IMR-90 (cell line): ENCODE results near the gene CXCL1. TPM values are rescaled to one million over a fixed set of nuclear protein-coding genes. Genes with fewer than 3 reads are reported as not detected.

ENCODE experiments used
- ATAC-seq: fragments of 200-7000 bp; cut with Tn5 transposase; 2 replicates; pipeline ENCODE4 v1.9.1; 2020; ENCODE audit warnings: low read depth, mild to moderate bottlenecking, moderate library complexity
- BruUV-seq: library from RNA; stranded (reverse); fragments of 400-500 nt; replicated peaks from 2 replicates; lab custom pipeline; 2021; lab: Mats Ljungman, UMichigan
- CTCF ChIA-PET: fragments of 300-600 bp; formaldehyde crosslinking; extraction: SDS; loops from one replicate; lab custom pipeline; 2021; ENCODE audit warnings: antibody characterized with exemption; lab: Yijun Ruan, JAX
- POLR2A ChIA-PET: fragments of 300-600 bp; sonication (Branson Sonifier 250); formaldehyde crosslinking; loops from one replicate; lab custom pipeline; 2022; ENCODE audit warnings: antibody characterized with exemption; ENCODE audit not compliant: unreplicated experiment; lab: Charles Lee
- DNase-seq: peaks from one replicate; pipeline ENCODE4 v3.0.0; 2013
- H2AFZ ChIP-seq: replicated peaks from 2 replicates; pipeline ENCODE3; 2013; ENCODE audit warnings: low read length, mild to moderate bottlenecking; ENCODE audit not compliant: poor library complexity
- H2AK5ac ChIP-seq: 2 replicates; pipeline ENCODE4 v1.6.1; 2013; ENCODE audit warnings: low read depth, low read length, inconsistent platforms
- H2AK9ac ChIP-seq: replicated peaks from 2 replicates; pipeline ENCODE3; 2013; ENCODE audit warnings: mild to moderate bottlenecking, low read depth, low read length, moderate library complexity; ENCODE audit not compliant: poor library complexity
- H2BK120ac ChIP-seq: 2 replicates; pipeline ENCODE4 v1.6.1; 2013; ENCODE audit warnings: low read depth, low read length, inconsistent platforms
- H2BK15ac ChIP-seq: 3 replicates; pipeline ENCODE4 v1.6.1; 2013; ENCODE audit warnings: low read depth, low read length, inconsistent platforms
- H2BK20ac ChIP-seq: 2 replicates; pipeline ENCODE4 v1.6.1; 2013; ENCODE audit warnings: low read depth, mild to moderate bottlenecking, inconsistent platforms, low read length, moderate library complexity
- H2BK5ac ChIP-seq: 2 replicates; pipeline ENCODE4 v1.6.1; 2013; ENCODE audit warnings: mild to moderate bottlenecking, low read depth, low read length, inconsistent platforms; ENCODE audit not compliant: poor library complexity, severe bottlenecking
- H3K14ac ChIP-seq: replicated peaks from 2 replicates; pipeline ENCODE4 v1.6.1; 2013; ENCODE audit warnings: low read depth, low read length, inconsistent platforms
- H3K18ac ChIP-seq: 2 replicates; pipeline ENCODE4 v1.6.1; 2013; ENCODE audit warnings: low read depth, low read length, control low read depth
- H3K23ac ChIP-seq: 2 replicates; pipeline ENCODE4 v1.6.1; 2013; ENCODE audit warnings: low read depth, low read length, inconsistent platforms
- H3K27ac ChIP-seq: 2 replicates; pipeline ENCODE4 v1.5.1; 2013; ENCODE audit warnings: mild to moderate bottlenecking, control low read depth, low read length; ENCODE audit not compliant: insufficient read depth
- H3K27me3 ChIP-seq: 2 replicates; pipeline ENCODE4 v1.6.1; 2013; ENCODE audit warnings: low read length; ENCODE audit not compliant: control insufficient read depth, insufficient read depth
- H3K36me3 ChIP-seq: 2 replicates; pipeline ENCODE4 v1.6.1; 2013; ENCODE audit warnings: low read length, mixed read lengths; ENCODE audit not compliant: control insufficient read depth, insufficient read depth
- H3K4ac ChIP-seq: 2 replicates; pipeline ENCODE4 v1.6.1; 2013; ENCODE audit warnings: low read depth, low read length, inconsistent platforms
- H3K4me1 ChIP-seq: 2 replicates; pipeline ENCODE4 v1.6.1; 2013; ENCODE audit warnings: low read length, mixed read lengths; ENCODE audit not compliant: control insufficient read depth, insufficient read depth
- H3K4me2 ChIP-seq: 2 replicates; pipeline ENCODE4 v1.6.1; 2013; ENCODE audit warnings: low read depth, mild to moderate bottlenecking, control low read depth, low read length, moderate library complexity
- H3K4me3 ChIP-seq: 2 replicates; pipeline ENCODE4 v1.5.1; 2013; ENCODE audit warnings: low read depth, mild to moderate bottlenecking, control low read depth, low read length, moderate library complexity; ENCODE audit not compliant: insufficient read depth
- H3K56ac ChIP-seq: 2 replicates; pipeline ENCODE4 v1.6.1; 2013; ENCODE audit warnings: low read length, inconsistent platforms; ENCODE audit not compliant: insufficient read depth; ENCODE audit errors: extremely low read depth
- H3K79me1 ChIP-seq, 2 experiments: 2 replicates each; pipeline ENCODE4 v1.6.1; 2013; ENCODE audit warnings: low read length in 2 of 2, inconsistent platforms in 1 of 2, low read depth in 1 of 2
- H3K9ac ChIP-seq: 2 replicates; pipeline ENCODE4 v1.6.1; 2013; ENCODE audit warnings: low read depth, low read length, control low read depth
- H3K9me1 ChIP-seq: 2 replicates; pipeline ENCODE4 v1.6.1; 2013; ENCODE audit warnings: low read length, inconsistent platforms; ENCODE audit not compliant: insufficient read depth
- H3K9me3 ChIP-seq: 2 replicates; pipeline ENCODE4 v1.6.1; 2013; ENCODE audit warnings: low read length; ENCODE audit not compliant: control insufficient read depth, insufficient read depth
- H4K20me1 ChIP-seq: 2 replicates; pipeline ENCODE4 v1.6.1; 2013; ENCODE audit warnings: low read length, inconsistent platforms; ENCODE audit not compliant: insufficient read depth
- H4K5ac ChIP-seq: 2 replicates; pipeline ENCODE4 v1.6.1; 2013; ENCODE audit warnings: mild to moderate bottlenecking, low read depth, low read length, control low read depth
- H4K8ac ChIP-seq, 2 experiments: 2 replicates each; pipeline ENCODE4 v1.6.1; 2013; ENCODE audit warnings: low read depth in 2 of 2, low read length in 2 of 2, control low read depth in 1 of 2, inconsistent platforms in 1 of 2
- H4K91ac ChIP-seq: 2 replicates; pipeline ENCODE4 v1.6.1; 2013; ENCODE audit warnings: low read depth, low read length, inconsistent platforms; ENCODE audit not compliant: insufficient read depth
- BHLHE40 ChIP-seq: fragments of 150-350 bp; IDR thresholded peaks from 2 replicates; pipeline ENCODE4 v1.6.1; 2016; ENCODE audit warnings: mild to moderate bottlenecking, low read depth, low read length
- CEBPB ChIP-seq: IDR thresholded peaks from 2 replicates; pipeline ENCODE4 v1.6.1; 2012; ENCODE audit warnings: low read depth, low read length, improper control_type of control experiment
- CHD1 ChIP-seq: IDR thresholded peaks from 2 replicates; pipeline ENCODE4 v1.6.1; 2012; ENCODE audit warnings: low read depth, low read length, improper control_type of control experiment
- FOS ChIP-seq: fragments of 150-350 bp; IDR thresholded peaks from 2 replicates; pipeline ENCODE4 v1.6.1; 2016; ENCODE audit warnings: low read depth, low read length
- MAZ ChIP-seq: IDR thresholded peaks from 2 replicates; pipeline ENCODE4 v1.6.1; 2012; ENCODE audit warnings: low read depth, mild to moderate bottlenecking, low read length, improper control_type of control experiment, moderate library complexity, borderline replicate concordance
- MXI1 ChIP-seq: IDR thresholded peaks from 2 replicates; pipeline ENCODE4 v1.6.1; 2012; ENCODE audit warnings: low read depth, mild to moderate bottlenecking, low read length, moderate library complexity, borderline replicate concordance
- NFE2L2 ChIP-seq: fragments of 150-350 bp; IDR thresholded peaks from 2 replicates; pipeline ENCODE4 v1.6.1; 2016; ENCODE audit warnings: low read depth, mild to moderate bottlenecking, low read length
- POLR2A ChIP-seq: IDR thresholded peaks from 2 replicates; pipeline ENCODE4 v1.6.1; 2012; ENCODE audit warnings: mild to moderate bottlenecking, low read depth, low read length
- RAD21 ChIP-seq: IDR thresholded peaks from 2 replicates; pipeline ENCODE4 v1.6.1; 2012; ENCODE audit warnings: low read length, improper control_type of control experiment
- RCOR1 ChIP-seq: IDR thresholded peaks from 2 replicates; pipeline ENCODE4 v1.6.1; 2012; ENCODE audit warnings: mild to moderate bottlenecking, low read length, improper control_type of control experiment; ENCODE audit not compliant: insufficient replicate concordance
- SMC3 ChIP-seq: fragments of 150-350 bp; IDR thresholded peaks from 2 replicates; pipeline ENCODE4 v1.6.1; 2016; ENCODE audit warnings: low read depth, mild to moderate bottlenecking, antibody characterized with exemption, low read length, moderate library complexity
- dilution Hi-C: fragments of 300-500 bp; cut with HindIII; formaldehyde crosslinking; loops from one replicate; pipeline ENCODE4 v1.14.3; 2018; ENCODE audit warnings: low sequenced_read_pairs; ENCODE audit not compliant: unreplicated experiment
- in situ Hi-C: fragments of 300-500 bp; cut with MboI; formaldehyde crosslinking; loops from 3 replicates; pipeline ENCODE4 v1.14.3; 2019; ENCODE audit warnings: low sequenced_read_pairs, inconsistent platforms, mixed read lengths
- intact Hi-C: fragments of 100-400 bp; cut with micrococcal nuclease; formaldehyde crosslinking; loops from 2 replicates; pipeline ENCODE4 v1.10.0; 2022
- polyA plus RNA-seq, 3 experiments: library from polyadenylated mRNA; depleted of rRNA; stranded (reverse); fragments of >200 nt; gene quantifications; 2 replicates each; pipeline ENCODE4 v1.2.3, GENCODE V29; 2012; ENCODE audit warnings: low replicate concordance in 1 of 3
- total RNA-seq: library from RNA; depleted of rRNA; stranded (reverse); fragments of >200 nt; gene quantifications from 2 replicates; pipeline ENCODE4 v1.2.3, GENCODE V29; 2012
- TF ChIP-seq, protein P1 (sequence below): fragments of 150-350 bp; IDR thresholded peaks from 2 replicates; pipeline ENCODE4 v1.6.1; 2017; ENCODE audit warnings: mild to moderate bottlenecking, antibody characterized with exemption, low read length, low read depth
- TF ChIP-seq, protein P2 (sequence below): fragments of 150-350 bp; IDR thresholded peaks from 2 replicates; pipeline ENCODE4 v1.6.1; 2016; ENCODE audit warnings: low read depth, mild to moderate bottlenecking, low read length, moderate library complexity, borderline replicate concordance
- TF ChIP-seq, protein P3 (sequence below): conservative IDR thresholded peaks from 2 replicates; pipeline ENCODE4 v1.5.1; 2012; ENCODE audit warnings: mild to moderate bottlenecking, low read depth, low read length, improper control_type of control experiment

CXCL1 gene
- total and polyA plus RNA-seq, 2 of the 4 experiments (the other 2 are of a cell fraction) = 2.0 TPM; not detected in 1

DNA sequence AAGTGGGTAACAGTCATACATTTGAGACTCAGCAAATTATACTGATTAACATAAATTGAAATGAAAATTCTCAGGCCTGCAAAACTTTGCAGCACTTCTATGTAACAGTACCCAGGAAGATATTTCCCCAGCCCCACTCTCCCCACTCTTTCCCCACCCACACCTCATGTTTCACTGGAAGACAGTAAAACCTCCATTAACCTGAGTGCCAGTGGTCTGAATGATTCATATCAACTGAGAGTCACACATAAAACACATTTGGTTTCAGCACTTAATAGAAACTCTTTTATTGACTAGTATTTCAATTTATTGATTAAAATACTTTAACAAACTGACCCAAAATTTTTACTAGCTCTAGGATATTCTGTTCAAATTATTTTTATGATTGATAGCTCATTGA lies 25.8 kb upstream of the CXCL1 start:
- ATAC-seq = no peak
- no TSS peak for BruUV-seq
- H2BK5ac ChIP-seq = no peak overlapping the region
- dilution Hi-C loops (no loop called here), intact Hi-C loops (no loop called here), in situ Hi-C loops (no loop called here)
- H4K8ac ChIP-seq = no peak overlapping the region
- no peak overlapping the region for H2AK9ac ChIP-seq
- no peak for DNase-seq
- H3K4me3 ChIP-seq = no peak overlapping the region
- no peak overlapping the region for H2AFZ ChIP-seq
- no peak overlapping the region for H3K27ac ChIP-seq
- no peaks in the 10 kb centered on the region for H3K9me3 ChIP-seq
- ChIA-PET CTCF (no interaction called here), POLR2A (no interaction called here)
- H3K18ac ChIP-seq = no peak overlapping the region
- H2BK20ac ChIP-seq = no peak overlapping the region
- H2BK15ac ChIP-seq = no peak overlapping the region
- no peak overlapping the region for H3K4ac ChIP-seq
- peaks cover 13% of the 10 kb centered on the region for H3K27me3 ChIP-seq
- no peaks in the 10 kb centered on the region for H3K36me3 ChIP-seq
- H2AK5ac ChIP-seq = no peak overlapping the region
- H3K4me2 ChIP-seq = no peak overlapping the region
- no peak overlapping the region for H3K14ac ChIP-seq
- H2BK120ac ChIP-seq = no peak overlapping the region
- H3K4me1 ChIP-seq = no peaks in the 10 kb centered on the region
- H3K9me1 ChIP-seq = no peaks in the 10 kb centered on the region
- TF ChIP-seq CEBPB = no peak
- TF ChIP-seq, protein P1, sequence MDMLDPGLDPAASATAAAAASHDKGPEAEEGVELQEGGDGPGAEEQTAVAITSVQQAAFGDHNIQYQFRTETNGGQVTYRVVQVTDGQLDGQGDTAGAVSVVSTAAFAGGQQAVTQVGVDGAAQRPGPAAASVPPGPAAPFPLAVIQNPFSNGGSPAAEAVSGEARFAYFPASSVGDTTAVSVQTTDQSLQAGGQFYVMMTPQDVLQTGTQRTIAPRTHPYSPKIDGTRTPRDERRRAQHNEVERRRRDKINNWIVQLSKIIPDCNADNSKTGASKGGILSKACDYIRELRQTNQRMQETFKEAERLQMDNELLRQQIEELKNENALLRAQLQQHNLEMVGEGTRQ = no peak
- TF ChIP-seq, protein P2, sequence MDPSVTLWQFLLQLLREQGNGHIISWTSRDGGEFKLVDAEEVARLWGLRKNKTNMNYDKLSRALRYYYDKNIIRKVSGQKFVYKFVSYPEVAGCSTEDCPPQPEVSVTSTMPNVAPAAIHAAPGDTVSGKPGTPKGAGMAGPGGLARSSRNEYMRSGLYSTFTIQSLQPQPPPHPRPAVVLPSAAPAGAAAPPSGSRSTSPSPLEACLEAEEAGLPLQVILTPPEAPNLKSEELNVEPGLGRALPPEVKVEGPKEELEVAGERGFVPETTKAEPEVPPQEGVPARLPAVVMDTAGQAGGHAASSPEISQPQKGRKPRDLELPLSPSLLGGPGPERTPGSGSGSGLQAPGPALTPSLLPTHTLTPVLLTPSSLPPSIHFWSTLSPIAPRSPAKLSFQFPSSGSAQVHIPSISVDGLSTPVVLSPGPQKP = no peak
- no peak for TF ChIP-seq POLR2A
- TF ChIP-seq BHLHE40 = no peak
- no peak for TF ChIP-seq MXI1
- no peak for TF ChIP-seq FOS
- TF ChIP-seq CHD1 = no peak
- TF ChIP-seq, protein P3, sequence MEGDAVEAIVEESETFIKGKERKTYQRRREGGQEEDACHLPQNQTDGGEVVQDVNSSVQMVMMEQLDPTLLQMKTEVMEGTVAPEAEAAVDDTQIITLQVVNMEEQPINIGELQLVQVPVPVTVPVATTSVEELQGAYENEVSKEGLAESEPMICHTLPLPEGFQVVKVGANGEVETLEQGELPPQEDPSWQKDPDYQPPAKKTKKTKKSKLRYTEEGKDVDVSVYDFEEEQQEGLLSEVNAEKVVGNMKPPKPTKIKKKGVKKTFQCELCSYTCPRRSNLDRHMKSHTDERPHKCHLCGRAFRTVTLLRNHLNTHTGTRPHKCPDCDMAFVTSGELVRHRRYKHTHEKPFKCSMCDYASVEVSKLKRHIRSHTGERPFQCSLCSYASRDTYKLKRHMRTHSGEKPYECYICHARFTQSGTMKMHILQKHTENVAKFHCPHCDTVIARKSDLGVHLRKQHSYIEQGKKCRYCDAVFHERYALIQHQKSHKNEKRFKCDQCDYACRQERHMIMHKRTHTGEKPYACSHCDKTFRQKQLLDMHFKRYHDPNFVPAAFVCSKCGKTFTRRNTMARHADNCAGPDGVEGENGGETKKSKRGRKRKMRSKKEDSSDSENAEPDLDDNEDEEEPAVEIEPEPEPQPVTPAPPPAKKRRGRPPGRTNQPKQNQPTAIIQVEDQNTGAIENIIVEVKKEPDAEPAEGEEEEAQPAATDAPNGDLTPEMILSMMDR = no peak
- TF ChIP-seq SMC3 = no peak
- TF ChIP-seq NFE2L2 = no peak
- no peak for TF ChIP-seq MAZ
- TF ChIP-seq RCOR1 = no peak
- TF ChIP-seq RAD21 = no peak
- H4K91ac ChIP-seq = no peak overlapping the region
- no peak overlapping the region for H4K5ac ChIP-seq
- H4K20me1 ChIP-seq = no peaks in the 10 kb centered on the region
- no peak overlapping the region for H3K56ac ChIP-seq
- no peaks in the 10 kb centered on the region for H3K79me1 ChIP-seq
- H3K23ac ChIP-seq = no peak overlapping the region
- no peak overlapping the region for H3K9ac ChIP-seq
